Measurements from ENCODE around the gene PRRT1B. TPM values are rescaled to one million over a fixed set of nuclear protein-coding genes. Genes with fewer than 3 reads are reported as not detected.

Gene PRRT1B
- 1 to 10 TPM; 2.0 to 4.5 TPM for total RNA-seq

DNA sequence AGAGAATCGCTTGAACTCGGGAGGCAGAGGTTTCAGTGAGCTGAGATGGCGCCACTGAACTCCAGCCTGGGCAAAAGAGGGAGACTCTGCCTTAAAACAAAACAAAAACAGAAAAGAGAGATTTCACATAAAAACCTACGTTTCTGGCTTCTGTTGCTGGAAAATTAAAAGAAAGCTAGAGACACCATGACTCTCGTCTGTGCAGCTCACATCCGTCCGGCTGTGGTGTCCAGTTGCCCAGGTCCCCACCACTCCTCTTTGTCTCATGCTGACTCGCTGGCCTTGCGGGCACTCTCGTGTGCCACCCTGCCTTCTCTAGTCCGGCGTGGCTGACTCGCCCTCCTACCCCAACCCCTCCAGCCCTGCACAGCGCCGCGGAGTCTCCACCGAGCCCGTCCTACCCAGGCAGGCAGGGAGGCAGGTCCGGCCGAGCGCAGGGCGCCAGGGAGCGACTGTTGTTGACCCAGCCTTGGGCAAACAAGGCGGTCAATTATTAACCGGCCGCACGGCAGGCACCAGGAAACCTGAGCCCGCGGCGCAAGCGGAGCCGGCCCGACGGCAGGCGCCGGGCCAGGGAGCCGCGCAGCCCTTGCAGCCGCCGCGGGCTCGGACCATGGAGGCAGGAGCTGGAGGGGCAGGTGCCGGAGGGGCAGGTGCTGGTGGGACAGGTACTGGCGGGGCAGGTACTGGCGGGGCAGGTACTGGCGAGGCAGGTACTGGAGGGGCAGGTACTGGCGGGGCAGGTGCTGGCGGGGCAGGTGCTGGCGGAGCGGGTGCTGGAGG is at the start of gene PRRT1B:
TSS of gene PRRT1B (plus strand) at position 521 of the 783 bp plus-strand sequence. CDS start at position 614, 93 bp downstream.
- H3K36me3 ChIP-seq, result no peaks in the 10 kb centered on the region
- H3K4me1 ChIP-seq, result peaks cover 6% of the 10 kb centered on the region
- DNase-seq, result peak; percentile 92
- peak within 1 kb of the TSS; percentile 30 for H3K4me3 ChIP-seq
- no peaks in the 10 kb centered on the region for H3K9me3 ChIP-seq
- peaks cover 14% of the 10 kb centered on the region for H3K27me3 ChIP-seq
- no peak within 1 kb of the TSS for H3K27ac ChIP-seq
- peak within 1 kb of the TSS; percentile 12 to 68 for H3K9ac ChIP-seq (ENCODE audit: low read depth in 2 of 2, low read length in 2 of 2)
- intact Hi-C loops (cut with DNase I), result no loop called here
- TF ChIP-seq, protein P1, sequence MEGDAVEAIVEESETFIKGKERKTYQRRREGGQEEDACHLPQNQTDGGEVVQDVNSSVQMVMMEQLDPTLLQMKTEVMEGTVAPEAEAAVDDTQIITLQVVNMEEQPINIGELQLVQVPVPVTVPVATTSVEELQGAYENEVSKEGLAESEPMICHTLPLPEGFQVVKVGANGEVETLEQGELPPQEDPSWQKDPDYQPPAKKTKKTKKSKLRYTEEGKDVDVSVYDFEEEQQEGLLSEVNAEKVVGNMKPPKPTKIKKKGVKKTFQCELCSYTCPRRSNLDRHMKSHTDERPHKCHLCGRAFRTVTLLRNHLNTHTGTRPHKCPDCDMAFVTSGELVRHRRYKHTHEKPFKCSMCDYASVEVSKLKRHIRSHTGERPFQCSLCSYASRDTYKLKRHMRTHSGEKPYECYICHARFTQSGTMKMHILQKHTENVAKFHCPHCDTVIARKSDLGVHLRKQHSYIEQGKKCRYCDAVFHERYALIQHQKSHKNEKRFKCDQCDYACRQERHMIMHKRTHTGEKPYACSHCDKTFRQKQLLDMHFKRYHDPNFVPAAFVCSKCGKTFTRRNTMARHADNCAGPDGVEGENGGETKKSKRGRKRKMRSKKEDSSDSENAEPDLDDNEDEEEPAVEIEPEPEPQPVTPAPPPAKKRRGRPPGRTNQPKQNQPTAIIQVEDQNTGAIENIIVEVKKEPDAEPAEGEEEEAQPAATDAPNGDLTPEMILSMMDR (IDR thresholded peaks at IDR 0.05), result no peak

- TF ChIP-seq, protein P1 (IDR thresholded peaks at IDR 0.05), result no peak
- H3K4me1 ChIP-seq, result no peaks in the 10 kb centered on the region
- no peaks in the 10 kb centered on the region for H3K27me3 ChIP-seq
- intact Hi-C loops (cut with DNase I), result no loop called here
- no peaks in the 10 kb centered on the region for H3K9me3 ChIP-seq
- no peak overlapping the region for H3K27ac ChIP-seq
- peaks cover 19% of the 10 kb centered on the region for H3K36me3 ChIP-seq
- no peak for DNase-seq
- no peak overlapping the region for H3K9ac ChIP-seq (ENCODE audit: low read depth in 2 of 2, low read length in 2 of 2)
- no peak overlapping the region for H3K4me3 ChIP-seq
Observed at GRCh38 chr9:131495785-131496184, 49.5 kb upstream of the PRRT1B start.

DNA sequence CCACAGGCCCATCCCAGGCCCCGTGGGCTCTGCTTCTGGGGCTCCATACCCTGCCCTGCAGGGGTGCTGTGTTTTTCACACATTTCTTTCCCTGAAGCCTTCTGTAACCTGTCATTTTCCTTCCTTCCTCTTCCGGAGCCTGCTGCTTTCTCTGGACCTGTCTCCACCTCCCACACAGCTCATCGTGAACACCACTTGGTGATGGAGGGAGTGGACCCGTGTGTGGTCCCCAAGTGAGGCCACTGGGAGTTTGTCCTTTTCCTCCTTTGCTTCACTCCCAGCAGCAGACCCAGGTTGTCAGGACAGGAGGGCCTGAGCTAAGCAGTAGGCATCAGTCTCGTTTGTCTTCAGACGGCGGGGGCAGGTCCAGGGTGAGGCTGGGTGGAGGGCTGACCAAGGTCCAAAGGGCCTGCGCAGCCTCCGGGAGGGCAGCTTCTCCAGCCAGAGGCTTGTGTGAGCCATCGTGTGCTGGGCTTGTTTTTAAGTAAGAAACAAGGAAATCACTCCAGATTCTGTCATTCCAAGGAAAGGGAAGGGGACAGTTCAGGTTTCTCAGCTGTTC is 48.4 kb upstream of the PRRT1B start:
- intact Hi-C loops (cut with DNase I), result no loop called here
- TF ChIP-seq, protein P1 (IDR thresholded peaks at IDR 0.05), result no peak
- no peaks in the 10 kb centered on the region for H3K9me3 ChIP-seq
- H3K27ac ChIP-seq, result no peak overlapping the region
- no peak overlapping the region for H3K4me3 ChIP-seq
- H3K9ac ChIP-seq (ENCODE audit: low read depth in 2 of 2, low read length in 2 of 2), result no peak overlapping the region
- H3K36me3 ChIP-seq, result peaks cover 8% of the 10 kb centered on the region
- no peaks in the 10 kb centered on the region for H3K27me3 ChIP-seq
- DNase-seq, result peak; percentile 42
- no peaks in the 10 kb centered on the region for H3K4me1 ChIP-seq

GRCh38 chr9:131499254-131499767 is 46.0 kb upstream of the PRRT1B start:
- DNase-seq, result no peak
- no peak overlapping the region for H3K27ac ChIP-seq
- intact Hi-C loops (cut with DNase I), result no loop called here
- TF ChIP-seq, protein P1 (IDR thresholded peaks at IDR 0.05), result no peak
- peaks cover 4% of the 10 kb centered on the region for H3K4me1 ChIP-seq
- H3K36me3 ChIP-seq, result peaks cover 3% of the 10 kb centered on the region
- H3K9me3 ChIP-seq, result no peaks in the 10 kb centered on the region
- H3K9ac ChIP-seq (ENCODE audit: low read depth in 2 of 2, low read length in 2 of 2), result no peak overlapping the region
- H3K4me3 ChIP-seq, result no peak overlapping the region
- H3K27me3 ChIP-seq, result no peaks in the 10 kb centered on the region

- Histone ChIP-seq H3K4me3 (no peak overlapping the region), H3K36me3 (peaks cover 3% of the 10 kb centered on the region), H3K9ac (ENCODE audit: low read depth in 2 of 2, low read length in 2 of 2) (no peak overlapping the region), H3K4me1 (peaks cover 4% of the 10 kb centered on the region), H3K27me3 (no peaks in the 10 kb centered on the region), H3K27ac (no peak overlapping the region), H3K9me3 (no peaks in the 10 kb centered on the region)
- intact Hi-C loops (cut with DNase I), result no loop called here
- DNase-seq, result no peak
- TF ChIP-seq, protein P1 (IDR thresholded peaks at IDR 0.05), result no peak
Observed at GRCh38 chr9:131500377-131500776, 44.9 kb upstream of the PRRT1B start.
